Activated T-cell treated with anti-CD3 and anti-CD28 coated beads for 48 hours (primary cell): ENCODE data around the gene DACT2.
"Not testable (repeated sequence)": the region's sequence is repeated elsewhere in the genome, so short reads cannot be mapped to it uniquely, and the experiment has no call there.

Experiments used
- DNase-seq: peaks from one replicate; pipeline ENCODE4 v3.0.0-alpha.2; 2020; ENCODE audit warnings: low read depth

The DACT2 gene

DNA sequence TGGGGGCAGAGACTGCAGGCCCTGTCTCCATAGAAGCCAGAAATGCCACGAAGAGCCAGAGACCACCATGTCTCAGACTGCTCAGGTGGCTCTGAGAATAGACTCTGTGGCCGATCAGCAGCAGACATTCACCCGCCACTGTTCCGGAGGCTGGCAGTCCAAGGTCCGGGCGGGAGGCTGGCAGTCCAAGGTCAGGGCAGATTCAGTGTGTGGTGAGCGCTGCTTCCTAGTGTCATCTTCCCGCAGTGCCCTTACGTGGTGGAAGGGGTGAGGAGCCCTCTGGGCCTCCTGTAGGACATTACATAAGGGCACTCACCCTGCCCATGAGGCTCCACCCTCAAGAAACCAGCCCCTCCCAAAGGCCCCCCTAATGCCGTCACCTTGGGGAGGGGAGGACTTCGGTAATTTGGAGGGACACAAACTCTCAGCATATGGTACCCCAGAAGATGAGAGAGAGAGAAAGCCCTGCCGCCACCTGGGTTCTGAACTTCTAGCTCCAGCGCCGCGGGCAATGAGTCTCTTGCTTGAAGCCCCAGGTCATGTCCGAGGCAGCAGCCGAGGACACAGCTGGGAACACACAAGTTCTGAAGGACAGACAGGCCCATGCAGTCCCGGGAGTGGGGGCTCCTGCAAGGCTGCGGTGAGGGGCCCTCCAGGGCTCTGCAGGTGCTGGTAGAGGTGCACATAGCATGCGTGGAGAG lies 36.4 kb downstream of the DACT2 start:
- no peak for DNase-seq

DNA sequence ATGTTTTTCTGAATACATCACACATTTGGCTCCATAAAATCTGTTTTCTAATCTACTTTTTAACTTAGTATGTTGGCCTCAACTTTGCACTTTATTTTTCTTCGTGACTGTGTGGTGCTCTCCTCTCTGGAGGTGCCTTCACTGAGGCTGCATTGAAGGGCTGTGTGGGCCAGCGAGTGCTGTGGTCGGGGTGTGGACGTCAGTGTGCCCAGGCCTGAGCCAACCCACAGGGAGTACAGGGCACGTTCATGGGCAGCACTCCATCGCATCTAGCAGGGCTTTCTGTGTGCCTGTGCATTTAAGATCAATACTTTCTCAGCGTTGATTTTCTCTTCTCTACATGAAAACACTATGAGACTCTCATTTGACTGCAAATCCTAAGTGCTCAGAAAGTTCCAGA lies 37.8 kb downstream of the DACT2 start:
- no peak for DNase-seq

DNA sequence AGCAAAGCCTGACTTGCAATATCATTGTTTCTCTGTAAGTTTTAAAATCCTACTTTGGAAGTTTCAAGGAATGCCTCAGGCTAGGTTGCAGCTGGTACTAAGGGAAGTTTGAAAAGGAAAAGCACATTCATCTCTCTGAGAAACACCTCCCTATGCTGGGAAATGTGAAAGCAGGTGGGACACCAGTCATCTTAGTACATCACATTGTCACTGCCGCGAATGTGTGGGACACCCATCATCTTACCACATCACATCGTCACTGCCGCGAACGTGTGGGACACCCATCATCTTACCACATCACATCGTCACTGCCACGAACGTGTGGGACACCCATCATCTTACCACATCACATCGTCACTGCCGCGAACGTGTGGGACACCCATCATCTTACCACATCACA lies 38.3 kb downstream of the DACT2 start:
- not testable (repeated sequence) for DNase-seq

DNA sequence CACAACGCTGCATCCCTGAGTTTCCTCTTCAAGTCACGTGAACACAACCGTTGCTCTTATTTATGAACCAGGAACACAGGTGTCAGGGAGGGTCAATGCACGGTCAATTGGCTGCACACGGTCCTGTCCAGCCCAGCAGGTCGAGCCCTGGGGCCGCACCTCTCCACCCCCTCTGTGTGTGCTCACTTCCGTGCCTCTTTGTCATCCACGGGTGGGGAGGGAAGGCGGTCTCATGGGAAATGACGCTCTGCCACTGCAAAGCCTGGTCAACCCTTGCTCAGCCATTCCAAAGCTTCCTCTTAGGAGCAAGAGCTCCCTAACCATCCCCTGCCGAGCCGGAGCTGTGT lies 38.7 kb downstream of the DACT2 start:
- DNase-seq: no peak

DNA sequence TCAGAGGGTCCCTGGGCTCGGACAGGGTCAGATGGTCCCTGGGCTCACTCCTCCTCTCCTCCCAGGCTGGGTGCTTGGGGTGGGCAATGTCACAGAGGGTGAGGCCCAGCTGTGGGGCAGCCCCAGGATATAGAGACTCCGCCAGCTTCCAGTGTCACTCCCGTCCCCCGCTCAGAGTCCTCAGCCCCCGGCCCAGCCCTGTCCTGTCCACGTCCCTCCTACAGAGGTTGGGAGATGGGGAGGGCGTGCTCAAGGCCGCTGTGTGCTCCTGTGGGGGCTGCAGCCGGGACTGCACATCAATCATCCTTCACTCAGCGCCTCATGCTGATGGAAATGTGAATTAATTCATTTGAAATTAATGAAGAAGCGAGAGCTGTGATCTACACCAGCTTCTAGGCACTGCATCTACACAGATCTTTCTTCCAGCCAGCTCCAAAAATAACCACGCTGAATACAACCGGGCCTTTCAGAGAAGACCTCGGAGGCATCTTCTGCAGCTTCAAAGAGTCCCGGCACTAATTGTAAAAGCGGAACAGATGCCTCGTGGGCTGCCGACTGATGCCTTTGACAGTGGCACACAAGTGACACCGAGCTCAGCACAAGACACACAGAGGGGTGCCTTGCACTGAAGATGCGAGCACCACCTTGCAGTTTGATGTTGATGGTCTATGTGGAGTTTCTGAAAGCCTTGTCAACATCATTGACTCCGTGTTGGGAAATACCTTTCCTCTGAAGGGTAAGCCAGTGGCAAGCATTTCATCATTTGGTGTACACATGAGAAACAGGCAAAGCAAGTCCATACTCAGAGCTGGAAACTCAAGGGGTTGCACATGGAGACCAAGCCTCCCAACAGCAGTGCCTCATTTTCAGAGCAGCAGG lies 39.3 kb downstream of the DACT2 start:
- no peak for DNase-seq

DNA sequence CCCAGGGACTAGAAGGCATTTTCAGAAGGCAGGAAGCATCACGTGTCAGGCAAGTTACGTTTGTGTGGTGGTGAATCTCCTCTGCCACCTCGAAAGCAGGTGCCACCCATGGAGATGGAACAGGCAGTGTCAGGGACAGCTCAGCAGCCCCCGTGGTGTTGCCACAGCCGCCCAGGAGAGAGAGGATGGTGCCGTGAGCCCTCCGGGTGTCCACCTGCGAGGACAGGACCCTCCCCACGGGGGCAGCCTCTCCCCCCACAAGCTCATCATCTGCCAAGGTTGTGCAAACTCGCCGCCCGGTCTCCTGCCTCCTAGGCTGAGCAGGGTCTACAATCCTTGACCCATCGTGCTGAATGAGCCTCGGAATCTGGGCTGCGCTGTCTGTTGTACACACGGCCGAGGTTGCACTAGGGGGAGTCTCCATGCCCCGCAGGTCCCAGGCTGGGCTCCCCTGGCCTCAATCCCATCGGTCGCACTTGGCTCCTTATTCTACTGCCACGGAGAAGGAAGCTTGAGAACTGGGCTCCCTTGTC lies 40.1 kb downstream of the DACT2 start:
- DNase-seq: no peak

DNA sequence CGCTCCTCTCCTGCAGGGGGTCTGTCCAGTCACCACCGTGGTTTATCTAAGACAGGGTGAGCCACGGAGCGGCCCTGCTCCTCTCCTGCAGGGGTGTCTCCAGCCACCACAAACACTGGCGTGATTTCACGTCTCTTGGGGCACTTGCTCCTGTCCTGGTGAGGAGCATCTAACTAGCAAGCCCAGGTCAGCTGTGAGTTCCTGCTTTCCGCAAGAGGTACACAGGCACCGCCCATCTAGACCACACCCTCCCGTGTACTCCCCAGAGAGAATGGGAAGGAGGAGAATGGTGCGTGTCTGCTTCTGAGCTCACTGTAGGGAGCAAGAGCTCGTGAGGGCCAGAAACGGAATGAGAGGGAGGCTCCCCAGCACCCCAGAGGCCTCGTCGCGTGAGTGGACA lies 40.7 kb downstream of the DACT2 start:
- DNase-seq: no peak

DNA sequence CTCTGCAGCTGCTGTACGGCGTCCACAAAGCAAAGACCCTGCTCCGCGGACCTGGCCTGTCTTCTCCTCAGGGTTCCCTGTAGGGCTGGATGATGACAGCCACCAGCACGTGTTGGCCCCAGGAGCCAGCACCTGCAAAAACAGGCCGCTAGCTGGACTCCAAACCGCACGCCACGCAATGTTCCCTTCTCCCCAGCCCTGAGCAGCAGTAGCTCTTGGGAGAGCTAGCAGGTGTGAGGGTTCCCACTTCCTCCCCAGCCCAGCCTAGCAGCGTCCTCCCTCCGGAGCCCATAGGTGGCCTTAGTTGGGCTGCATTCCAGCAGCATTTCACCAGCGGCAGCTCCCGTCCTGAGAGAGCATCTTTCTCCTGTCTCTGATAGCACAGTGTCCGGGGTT lies 42.3 kb downstream of the DACT2 start:
- no peak for DNase-seq

DNA sequence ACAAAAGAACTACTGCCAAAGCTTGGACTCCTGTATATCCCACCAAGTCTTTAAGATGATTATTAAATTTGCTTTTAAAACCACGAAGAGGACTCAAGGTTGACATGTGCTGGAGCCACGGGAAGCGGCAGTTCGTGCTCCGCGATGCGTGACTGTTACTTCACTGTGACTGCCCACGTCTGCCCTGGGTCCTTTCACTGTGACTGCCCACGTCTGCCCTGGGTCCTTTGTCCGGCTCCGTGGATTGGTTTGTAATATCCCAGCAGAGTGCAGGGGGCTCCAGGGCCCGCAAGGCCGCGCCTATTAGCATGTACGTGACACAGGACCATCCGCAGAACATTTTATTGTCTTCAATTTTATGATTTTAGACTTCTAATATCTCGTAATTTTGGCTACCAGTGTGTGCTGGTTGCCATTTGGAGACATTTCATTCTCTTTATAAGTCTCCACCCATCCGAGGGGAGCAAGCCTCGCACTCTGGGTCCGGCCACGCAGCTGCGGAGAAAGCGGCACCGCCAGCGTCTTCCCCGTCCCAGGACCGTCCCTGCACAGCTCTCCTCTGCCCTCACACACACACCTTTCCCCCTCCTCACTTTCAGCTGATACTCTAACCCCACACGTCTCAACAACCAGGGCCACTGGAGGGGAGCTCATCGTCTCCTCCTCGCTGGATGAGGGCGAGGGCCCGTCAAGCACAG lies 42.9 kb downstream of the DACT2 start:
- no peak for DNase-seq

DNA sequence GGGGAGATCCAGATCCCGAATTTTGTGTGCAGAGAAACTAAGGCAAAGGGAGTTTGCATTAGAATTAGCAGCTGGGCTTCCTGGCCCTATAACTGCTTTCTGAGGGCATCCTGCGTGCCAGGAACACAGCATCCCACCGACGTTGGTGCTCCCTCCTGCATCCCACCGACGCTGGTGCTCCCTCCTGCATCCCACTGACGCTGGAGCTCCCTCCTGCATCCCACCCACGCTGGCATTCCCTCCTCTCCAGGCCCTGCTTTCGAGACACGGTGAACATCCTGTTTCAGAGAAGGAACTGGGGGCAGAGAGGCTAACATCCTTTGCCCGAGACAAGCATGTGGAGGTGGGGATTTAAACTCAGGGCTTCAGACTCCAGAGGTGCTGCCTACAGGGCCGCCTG lies 44.4 kb downstream of the DACT2 start:
- DNase-seq: no peak

DNA sequence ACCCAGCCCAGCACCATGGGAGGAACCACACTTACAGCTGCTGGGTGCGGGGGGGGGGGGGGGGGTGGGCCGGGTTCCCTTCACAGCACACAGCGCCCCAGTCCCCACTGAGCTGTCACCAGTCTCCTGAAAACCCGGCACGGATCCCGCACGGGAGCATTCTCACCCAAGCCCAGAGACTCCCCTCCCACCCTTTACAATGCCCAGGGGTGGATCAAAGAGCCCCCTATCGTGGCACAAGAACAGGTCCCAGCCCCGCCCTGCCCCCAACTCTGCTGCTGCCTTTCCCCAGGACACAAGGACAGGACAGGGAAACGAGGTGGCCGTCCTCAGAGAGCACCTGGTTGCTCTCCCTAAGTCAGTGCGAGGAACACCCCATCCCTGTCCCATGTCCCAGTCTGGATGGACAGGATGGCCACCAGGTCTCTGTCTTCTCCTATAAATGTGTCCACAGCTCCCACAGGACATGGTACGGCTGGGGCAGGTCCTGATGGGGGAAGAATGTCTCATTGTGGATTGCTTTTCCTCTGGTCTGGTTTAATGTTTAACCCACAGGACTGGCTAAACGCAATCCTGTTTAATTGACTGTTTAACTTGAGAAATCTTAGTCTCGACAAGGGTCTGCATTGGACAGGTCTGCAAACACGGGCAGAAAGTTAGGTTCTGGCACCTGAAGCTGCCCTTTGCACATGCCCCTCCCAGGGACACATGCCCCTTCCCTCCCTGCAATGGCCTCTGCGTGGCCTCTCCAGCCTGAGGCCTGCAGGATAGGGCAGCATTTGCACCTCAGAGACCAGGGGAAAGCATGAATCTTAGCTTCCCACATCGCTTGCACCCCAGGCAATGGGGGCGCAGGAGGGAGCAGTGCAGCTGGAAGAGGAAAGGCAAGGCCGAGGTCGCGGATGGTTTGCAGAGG lies 45.3 kb downstream of the DACT2 start:
- DNase-seq: no peak

DNA sequence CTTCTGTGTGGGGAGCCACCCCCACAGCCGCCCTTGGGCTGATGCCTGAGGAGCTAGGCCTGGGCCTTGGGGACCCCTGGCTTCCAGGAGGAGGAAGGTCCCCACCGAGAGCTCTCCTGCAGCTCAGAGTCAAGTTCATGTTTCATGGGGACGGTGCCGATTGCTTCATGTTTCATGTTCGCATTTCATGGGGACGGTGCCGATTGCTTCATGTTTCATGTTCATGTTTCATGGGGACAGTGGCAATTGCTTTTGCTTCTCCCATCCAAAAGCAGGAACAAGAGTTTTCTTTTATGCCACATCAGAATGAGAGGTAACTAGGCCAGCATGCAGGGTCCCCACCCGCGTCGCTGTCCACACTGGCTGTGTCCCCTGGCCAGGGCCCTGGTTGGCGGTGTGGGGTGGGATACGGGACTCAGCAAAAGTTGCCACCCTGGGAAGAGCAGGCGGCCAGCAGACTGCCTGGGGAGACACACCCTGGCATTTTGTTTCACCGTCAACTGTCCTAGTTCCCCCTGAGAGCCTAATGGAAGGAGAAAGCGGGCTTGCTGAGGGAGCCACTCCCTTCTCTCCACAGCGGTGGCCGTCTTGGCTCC lies 46.0 kb downstream of the DACT2 start:
- no peak for DNase-seq

DNA sequence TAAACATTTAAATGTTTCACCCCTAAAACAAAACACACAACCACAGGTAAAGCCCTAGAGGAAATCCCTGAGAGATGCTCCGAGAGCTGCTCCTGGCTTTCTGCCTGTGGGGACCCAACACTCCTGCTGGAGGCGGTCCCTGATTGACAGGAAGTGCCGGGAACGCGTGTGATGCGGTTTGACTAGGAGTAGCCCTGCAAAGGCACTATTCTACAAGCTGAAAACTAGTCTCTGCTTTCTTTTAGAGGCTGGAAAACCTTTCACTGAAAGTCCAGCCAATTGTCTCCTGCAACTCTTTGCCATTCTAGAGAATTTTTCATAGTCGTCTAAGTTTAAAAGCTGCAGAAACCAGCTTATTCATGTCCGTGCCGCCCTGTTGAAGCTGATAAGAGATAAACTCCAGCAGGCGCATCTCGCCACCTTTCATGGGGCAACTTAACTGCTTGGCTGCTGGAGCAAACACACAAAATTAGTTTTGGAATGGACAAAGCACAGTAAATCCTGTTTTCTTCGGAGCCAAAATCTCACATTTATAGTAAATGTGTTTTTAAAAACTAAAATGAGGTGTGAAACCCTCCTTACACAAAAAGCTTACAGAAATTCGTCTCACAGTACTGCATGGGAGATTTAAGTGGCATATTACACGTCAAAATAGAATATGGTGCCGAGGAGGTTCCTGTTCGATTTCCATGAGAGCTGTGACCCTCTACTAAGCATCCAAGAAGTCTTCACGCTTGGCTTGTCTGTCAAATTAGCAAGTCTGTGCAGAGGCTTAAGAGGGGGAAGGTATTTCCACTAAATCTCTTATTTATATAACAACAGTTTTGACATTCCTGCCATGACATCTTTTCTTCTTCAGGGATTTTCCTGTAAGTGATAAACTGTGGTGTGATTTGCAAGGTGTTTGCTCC lies 46.9 kb downstream of the DACT2 start:
- no peak for DNase-seq

DNA sequence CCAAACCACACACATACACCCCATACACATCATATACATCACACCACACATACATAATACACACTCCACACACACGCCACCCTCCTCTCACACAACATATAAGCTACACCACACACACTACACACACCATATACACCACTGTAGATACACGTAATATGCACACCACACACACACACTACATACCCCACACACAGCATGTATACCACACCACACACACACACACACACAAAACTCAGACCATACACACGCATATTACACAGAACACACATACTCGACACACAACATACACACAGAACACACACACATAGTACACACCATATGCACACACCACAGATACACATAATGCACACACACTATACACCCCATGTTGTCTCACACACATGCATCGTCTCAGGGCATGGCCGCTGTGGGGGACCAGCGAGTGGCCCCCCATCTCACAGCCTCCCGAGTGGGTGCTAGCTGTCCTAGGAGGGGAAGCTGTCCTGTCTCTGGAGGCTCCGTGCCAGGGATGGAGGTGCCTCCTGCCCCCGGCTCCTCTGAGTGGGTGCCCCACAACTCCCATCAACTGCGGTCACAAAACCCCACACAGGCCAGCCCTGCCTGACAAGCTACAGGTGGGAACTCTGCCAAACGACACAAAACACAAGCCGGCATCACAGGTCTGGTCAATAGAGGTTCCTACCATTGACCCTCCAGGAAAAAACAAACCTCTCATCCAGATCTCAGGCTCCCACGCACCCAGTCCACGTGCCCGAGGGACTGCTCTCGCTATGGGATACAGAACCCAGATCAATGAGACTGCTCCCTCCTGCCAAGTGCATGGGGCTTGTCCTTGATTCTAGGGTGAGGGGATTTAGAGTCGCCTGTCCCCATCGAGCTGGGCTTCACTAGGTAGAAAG lies 49.1 kb downstream of the DACT2 start:
- no peak for DNase-seq

DNA sequence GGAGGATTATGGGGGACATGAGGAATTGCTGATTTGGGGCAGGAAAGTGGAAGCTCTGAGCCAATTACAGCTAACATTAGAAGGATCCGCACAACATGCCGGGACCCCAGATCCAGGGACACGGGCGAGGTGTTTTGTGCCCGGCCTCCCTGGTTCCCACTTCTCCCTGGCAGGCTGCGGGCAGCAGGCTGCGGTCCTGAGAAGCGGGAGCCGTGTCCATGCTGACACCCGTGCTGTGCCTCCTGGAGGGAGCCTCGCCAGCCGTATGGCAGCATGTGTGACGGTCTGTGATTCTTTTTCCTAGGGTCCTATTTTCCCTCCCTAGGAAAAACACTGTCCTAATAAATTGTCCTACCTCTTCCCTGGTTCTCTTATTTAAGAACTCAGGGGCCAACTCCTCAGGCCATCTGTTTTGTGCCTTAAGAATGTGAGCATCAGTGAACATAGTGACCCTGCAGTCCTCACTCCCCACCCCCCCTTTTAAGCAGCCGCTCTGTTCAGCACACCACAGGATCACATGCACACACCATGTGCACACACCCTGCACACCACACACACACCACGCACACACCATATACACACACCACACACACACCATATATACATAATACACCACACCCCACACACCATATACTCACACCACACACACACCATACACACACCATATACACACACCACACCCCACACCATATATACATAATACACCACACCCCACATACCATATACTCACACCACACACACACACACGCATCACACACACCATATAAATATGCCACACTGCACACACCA lies 49.9 kb downstream of the DACT2 start:
- no peak for DNase-seq

DNA sequence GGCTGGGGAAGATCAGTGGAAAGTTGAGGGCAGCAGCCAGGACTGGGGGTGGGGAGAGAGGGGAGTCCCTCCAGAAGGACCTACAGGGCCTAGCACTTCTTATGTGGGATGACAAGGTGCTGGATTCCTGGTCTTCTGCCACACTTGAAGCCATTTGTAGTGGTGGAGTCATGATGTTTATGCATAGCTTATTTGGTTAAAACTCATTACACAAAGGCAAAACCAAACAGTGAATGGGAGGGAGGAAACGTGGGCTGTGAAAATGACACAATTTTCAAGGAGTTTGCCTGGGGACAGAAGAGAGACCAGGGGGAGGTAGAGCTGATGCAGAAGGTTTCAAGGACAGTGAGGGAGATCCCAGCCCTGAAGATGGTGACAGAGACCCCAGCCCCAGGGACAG lies 50.8 kb downstream of the DACT2 start:
- DNase-seq: no peak

DNA sequence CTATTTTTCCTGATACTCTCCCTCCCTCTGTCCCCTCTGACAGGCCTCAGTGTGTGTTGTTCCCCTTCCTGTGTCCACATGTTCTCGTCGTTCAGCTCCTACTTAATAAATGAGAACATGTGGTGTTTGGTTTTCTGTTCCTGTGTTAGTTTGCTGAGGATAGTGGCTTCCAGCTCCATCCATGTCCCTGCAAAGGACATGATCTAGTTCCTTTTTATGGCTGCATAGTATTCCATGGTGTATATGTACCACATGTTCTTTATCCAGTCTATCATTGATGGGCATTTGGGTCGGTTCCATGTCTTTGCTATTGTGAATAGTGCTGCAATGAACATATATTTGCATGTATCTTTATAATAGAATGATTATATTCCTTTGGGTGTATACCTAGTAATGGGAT lies 51.8 kb downstream of the DACT2 start:
- not testable (repeated sequence) for DNase-seq
